ENCODE measurements around the gene GDI1.

GRCh38 chrX:154411981-154412340, 25.0 kb upstream of the GDI1 start:
- TF ChIP-seq ZNF510 (tag by site-specific recombination; IDR thresholded peaks at IDR 0.05; ENCODE audit: insufficient replicate concordance) (no peak), ZNF214 (tag by site-specific recombination; IDR thresholded peaks at IDR 0.05; ENCODE audit: borderline replicate concordance) (no peak), ZBTB49 (tag by site-specific recombination; IDR thresholded peaks at IDR 0.05; ENCODE audit: low read depth) (no peak), ZNF324 (tag by site-specific recombination; IDR thresholded peaks at IDR 0.05) (no peak; the same call in 1 of the 2 replicates), ZNF121 (tag by site-specific recombination; IDR thresholded peaks at IDR 0.05) (no peak)
- TF ChIP-seq, protein P1, sequence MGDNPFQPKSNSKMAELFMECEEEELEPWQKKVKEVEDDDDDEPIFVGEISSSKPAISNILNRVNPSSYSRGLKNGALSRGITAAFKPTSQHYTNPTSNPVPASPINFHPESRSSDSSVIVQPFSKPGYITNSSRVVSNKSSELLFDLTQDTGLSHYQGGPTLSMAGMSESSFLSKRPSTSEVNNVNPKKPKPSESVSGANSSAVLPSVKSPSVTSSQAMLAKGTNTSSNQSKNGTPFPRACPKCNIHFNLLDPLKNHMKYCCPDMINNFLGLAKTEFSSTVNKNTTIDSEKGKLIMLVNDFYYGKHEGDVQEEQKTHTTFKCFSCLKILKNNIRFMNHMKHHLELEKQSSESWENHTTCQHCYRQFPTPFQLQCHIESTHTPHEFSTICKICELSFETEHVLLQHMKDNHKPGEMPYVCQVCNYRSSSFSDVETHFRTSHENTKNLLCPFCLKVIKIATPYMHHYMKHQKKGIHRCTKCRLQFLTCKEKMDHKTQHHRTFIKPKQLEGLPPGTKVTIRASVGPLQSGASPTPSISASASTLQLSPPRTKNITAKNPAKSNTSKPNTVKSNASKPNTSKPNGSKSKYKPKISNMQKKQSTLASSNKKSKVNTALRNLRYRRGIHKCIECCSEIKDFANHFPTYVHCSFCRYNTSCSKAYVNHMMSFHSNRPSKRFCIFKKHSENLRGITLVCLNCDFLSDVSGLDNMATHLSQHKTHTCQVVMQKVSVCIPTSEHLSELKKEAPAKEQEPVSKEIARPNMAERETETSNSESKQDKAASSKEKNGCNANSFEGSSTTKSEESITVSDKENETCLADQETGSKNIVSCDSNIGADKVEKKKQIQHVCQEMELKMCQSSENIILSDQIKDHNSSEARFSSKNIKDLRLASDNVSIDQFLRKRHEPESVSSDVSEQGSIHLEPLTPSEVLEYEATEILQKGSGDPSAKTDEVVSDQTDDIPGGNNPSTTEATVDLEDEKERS (tag by site-specific recombination; IDR thresholded peaks at IDR 0.05): no peak

Data from HEK293 (cell line).